H1 (cell line): ENCODE data around the gene ERV3-1.
"Not testable (repeated sequence)": the region's sequence is repeated elsewhere in the genome, so short reads cannot be mapped to it uniquely, and the experiment has no call there.

Experiments used
- CHD1 ChIP-seq: IDR thresholded peaks from 2 replicates; pipeline ENCODE4 v1.6.1; 2012; ENCODE audit warnings: low read depth, low read length, improper control_type of control experiment
- EGR1 ChIP-seq: IDR thresholded peaks from 2 replicates; pipeline ENCODE4 v1.6.1; 2011; ENCODE audit warnings: low read depth, low read length, borderline replicate concordance
- EZH2 ChIP-seq: fragments of 200-600 bp; sonication (generic); IDR thresholded peaks from 2 replicates; pipeline ENCODE4 v1.7.1; 2012; ENCODE audit warnings: low read depth, mild to moderate bottlenecking, moderate library complexity, low read length, inconsistent platforms; ENCODE audit not compliant: severe bottlenecking
- GTF2F1 ChIP-seq: IDR thresholded peaks from 2 replicates; pipeline ENCODE4 v1.6.1; 2012; ENCODE audit warnings: low read depth, low read length, improper control_type of control experiment, borderline replicate concordance
- NRF1 ChIP-seq: IDR thresholded peaks from 2 replicates; pipeline ENCODE4 v1.6.1; 2011; ENCODE audit warnings: mild to moderate bottlenecking, low read depth, low read length, improper control_type of control experiment
- POLR2A ChIP-seq, 2 experiments: IDR thresholded peaks; 1 replicate in 1 of 2; 2 replicates in 1 of 2; pipeline ENCODE4 v1.6.1; 2011; ENCODE audit warnings: low read depth in 2 of 2, low read length in 2 of 2, mild to moderate bottlenecking in 2 of 2; ENCODE audit errors: control extremely low read depth in 1 of 2
- SP1 ChIP-seq: IDR thresholded peaks from 2 replicates; pipeline ENCODE4 v1.6.1; 2011; ENCODE audit warnings: low read depth, low read length
- SP4 ChIP-seq: IDR thresholded peaks from 2 replicates; pipeline ENCODE4 v1.6.1; 2012; ENCODE audit warnings: low read length, inconsistent platforms

- TF ChIP-seq EZH2; SP4; SP1; EGR1; CHD1; POLR2A (IDR thresholded peaks at IDR 0.05; ENCODE audit: control extremely low read depth in 1 of 2, low read depth in 2 of 2, low read length in 2 of 2); GTF2F1; NRF1: not testable (repeated sequence)
These were observed 26.9 kb upstream of the ERV3-1 start for GRCh38 chr7:65033391-65033790.
